OCI-M2 (cell line): Measurements from ENCODE around the gene NDUFS8.

Experiments
- DNase-seq: peaks from one replicate; lab custom pipeline; 2025; ENCODE audit not compliant: unreplicated experiment; lab: John Stamatoyannopoulos, UW

Gene NDUFS8

DNA sequence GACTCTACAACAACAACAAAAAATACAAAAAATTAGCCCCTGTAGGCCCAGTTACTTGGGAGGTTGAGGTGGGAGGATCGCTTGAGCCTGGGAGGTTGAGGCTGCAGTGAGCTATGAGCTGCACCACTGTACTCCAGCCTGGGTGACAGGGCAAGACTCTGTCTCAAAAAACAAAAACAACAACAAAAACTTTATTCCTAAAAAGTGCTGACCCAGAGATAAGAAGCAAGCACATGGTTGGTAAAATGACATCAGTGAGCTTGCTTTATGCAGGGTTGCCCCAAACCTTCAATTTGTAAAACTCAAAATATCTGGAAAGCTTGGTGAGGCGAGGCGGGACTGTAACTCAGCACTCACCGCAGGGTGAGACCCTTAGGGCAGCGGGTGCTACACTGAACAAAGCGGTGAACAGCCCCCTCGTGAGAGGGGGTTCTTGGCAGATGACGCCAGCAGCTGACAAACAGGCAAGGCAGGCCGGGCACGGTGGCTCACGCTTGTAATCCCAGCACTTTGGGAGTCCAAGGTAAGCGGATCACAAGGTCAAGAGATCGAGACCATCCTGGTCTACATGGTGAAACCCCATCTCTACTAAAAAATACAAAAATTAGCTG is 4.9 kb downstream of the NDUFS8 start:
- no peak for DNase-seq

DNA sequence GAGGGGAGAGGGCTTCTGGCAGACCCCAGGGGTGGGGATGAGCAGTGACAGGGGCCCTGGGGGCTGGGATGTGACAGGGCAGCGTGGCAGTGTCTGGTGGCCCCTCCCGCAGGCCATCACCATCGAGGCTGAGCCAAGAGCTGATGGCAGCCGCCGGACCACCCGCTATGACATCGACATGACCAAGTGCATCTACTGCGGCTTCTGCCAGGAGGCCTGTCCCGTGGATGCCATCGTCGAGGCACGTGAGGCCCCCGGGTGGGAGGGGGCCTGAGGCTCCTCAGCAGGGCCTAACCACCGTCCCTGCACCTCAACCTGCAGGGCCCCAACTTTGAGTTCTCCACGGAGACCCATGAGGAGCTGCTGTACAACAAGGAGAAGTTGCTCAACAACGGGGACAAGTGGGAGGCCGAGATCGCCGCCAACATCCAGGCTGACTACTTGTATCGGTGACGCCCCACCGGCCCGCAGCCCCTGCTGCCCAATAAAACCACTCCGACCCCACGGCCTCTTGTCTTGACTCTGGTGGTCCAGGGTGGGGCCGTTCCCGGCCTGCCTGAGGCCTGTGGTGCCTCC is 5.7 kb downstream of the NDUFS8 start:
- no peak for DNase-seq

DNA sequence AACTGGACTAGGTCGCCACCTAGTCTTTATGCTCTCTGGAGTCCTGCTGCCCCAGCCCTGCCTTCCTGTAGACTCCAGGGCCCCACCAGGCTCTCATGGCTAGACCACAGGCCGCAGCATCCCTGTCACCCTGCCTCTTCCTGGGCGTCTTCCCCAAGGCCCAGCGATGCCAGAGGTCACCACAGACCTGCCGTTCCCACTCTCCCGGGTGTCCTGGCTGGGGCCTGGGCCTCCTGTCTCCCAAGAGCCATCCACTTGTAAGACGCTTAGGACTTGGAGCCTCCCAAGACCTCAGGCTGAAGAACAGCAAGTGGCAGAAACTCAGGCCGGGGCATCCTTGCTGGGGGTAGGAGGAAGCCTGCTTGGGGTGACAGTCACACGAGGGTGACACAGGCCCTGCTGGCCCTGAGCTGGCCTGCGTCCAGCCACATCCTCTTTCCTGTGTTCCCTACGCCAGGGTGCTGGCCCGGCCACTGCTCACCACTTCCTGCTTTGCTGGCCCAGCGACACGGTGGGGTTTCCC is 6.3 kb downstream of the NDUFS8 start:
- DNase-seq = no peak

DNA sequence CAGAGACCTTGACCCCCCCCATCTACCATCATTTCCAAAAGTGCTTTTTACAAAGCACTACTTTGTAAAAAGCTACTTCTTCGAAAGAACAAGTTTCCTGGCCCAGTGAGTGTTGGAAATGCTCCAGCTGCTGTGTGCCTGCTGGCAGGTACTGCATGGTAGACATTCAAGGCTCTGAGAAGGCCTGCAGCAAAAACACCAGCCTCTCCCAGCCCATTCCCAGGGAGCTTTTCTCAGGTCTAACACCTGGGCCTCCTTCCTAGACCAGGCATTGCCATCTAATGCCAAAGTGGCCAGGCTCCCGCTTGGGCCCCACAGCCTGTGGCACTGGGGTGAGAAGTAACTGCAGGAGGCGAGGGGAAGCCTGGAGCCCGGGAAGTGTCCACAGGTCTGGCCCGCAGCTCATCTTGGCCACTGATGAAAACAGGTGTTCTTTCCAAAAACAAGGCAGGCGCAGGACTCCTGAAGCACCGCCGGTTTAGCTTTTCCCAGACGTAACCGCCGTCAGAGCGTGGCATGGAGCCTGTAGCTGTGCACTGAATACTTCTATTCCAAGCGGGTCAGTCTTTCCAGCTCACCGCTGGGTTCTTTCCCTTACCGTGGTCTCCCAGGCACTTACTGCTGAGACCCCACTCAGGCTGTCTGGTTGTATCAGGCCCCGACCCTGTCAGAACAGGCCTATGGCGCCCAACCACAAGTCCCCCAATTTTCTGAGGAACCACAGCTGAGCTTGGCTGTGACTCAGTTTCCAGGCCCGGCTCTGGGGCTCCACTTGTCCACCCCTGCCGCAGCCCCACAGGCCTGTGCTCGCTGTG is 7.1 kb downstream of the NDUFS8 start:
- no peak for DNase-seq

DNA sequence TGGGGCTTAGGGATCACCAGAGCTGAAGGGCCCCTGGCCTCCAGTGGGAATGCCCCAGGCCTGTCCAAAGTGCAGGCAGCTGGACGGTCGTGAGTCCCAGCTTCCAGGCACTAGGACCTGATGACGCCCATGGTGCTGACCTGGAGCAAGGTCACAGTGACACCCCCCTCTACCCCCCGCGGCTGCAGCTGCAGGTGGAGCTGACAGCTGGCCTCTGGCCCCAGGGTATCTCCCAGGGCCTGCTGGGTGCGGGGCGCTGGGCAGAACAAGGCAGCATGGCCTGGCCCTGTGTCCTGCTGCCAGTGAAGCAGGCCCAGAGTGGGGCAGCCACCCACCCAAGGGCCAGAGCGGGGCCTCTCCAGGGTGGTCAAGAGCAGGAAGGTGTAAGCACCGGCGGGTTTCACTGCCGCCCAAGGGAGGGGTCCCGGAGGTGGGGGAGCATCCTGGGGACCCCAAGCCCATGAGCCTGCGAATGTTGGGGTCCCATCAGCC is 7.8 kb downstream of the NDUFS8 start:
- DNase-seq = no peak

DNA sequence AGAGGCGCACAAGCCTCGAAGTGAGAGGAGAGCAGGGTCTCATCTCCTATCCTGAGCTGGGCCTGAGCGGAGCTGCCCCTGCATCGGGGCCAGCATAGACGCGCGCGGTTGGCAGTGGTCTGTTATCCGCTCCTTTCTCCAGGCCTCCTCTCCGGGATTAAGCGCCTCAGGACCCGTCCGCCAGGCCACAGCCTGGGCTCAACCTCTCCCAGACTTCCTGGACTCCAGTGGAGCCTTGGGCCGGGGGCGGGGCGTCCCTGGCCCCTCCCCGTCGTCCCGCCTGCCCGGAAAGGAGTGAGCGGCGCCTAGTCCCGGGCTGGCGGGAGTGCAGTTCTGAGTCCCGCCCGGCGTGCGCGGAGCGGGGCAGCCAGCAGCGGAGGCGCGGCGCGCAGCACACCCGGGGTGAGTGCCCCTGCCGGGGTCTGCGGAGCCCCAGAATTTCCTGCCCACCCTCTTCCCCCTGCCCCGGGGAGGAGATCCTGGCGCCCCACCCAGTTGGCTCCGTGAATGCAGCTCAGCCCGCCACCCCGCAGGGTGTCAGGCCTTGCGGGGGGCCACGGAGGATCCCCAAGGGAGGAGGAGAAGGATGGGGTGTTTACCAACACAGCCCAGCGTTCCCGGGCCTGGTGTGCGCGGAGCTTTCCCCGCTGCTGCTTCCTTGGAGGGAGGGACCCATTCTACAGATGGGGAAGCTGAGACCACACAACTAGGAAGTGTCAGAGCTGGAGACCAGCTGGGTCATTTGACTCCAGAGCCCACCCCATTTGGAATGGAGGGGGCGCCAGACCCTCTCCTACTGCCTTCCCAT is 8.4 kb downstream of the NDUFS8 start, which contains the start of gene TCIRG1:
Gene TCIRG1, plus strand, starts transcription at position 308 of the 808 bp plus-strand sequence. CDS start 2,247 bp downstream, outside the sequence.
- no peak for DNase-seq

DNA sequence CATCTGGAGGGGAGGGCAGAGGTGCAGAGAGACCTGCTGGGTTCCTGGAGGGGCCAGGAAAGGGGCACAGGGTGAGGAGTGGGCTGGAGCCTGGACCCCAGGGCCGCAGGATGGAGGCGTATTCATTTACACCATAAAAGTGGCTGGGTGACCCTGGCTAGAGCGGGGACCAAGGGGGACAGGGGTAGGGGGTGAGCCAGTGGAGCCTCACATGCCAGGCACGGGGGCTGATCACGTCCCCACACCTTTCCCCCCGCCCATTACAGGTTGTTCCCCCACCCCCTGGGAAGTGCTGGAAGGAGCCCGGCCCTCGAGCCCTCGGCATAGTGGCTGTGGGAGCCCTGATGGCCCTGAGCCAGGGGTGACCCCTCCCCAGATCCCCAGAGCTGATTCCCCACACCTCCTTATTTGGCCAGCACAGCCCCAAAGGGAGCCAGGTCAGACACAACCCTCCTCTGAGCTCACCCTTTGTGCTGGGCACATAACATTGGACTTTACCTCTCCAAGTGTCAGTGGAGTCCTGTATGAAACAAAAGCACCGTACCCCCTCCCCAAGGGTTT is 9.1 kb downstream of the NDUFS8 start:
- no peak for DNase-seq

DNA sequence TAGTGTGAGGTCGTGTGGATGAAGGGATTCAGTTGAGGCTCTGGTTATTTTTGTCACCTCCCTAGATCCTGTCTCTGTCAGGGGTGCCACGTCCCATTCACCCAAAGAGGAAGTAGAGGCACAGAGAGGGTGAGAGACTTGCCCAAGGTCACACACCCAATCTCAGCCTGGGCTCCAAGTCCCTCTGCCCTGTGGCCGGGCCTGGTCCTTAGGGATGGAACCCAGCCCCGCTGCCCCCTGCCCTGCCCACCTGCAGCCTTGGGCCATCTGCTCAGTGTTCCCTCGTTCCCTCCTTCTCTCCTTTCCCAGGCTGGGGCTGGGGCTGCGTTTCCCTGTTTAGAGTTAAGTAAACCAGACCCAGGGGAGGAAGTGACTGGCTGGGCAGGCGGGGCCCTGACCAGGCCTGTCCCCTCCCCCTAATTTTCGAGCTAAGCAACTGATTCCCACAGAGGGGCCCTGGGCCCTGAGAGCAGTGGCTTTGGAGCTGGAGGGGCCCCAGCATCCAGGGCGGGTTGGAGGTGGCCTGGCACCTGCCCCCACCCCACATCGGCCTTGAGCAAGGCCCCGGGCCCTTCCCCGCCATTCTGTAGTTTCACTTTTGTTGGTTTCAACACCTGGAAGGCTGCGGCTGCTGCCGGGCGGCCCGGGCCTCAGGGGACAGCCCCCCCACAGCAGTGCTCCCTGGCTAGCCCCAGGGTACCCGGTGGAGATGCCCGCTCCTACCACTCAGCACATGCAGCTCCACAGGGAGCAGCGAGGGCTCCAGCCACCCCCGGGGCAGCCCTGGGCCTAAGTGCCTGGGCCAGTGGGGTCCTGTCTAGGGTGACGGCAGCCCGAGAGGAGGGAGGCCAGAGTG is 9.8 kb downstream of the NDUFS8 start:
- DNase-seq = no peak

DNA sequence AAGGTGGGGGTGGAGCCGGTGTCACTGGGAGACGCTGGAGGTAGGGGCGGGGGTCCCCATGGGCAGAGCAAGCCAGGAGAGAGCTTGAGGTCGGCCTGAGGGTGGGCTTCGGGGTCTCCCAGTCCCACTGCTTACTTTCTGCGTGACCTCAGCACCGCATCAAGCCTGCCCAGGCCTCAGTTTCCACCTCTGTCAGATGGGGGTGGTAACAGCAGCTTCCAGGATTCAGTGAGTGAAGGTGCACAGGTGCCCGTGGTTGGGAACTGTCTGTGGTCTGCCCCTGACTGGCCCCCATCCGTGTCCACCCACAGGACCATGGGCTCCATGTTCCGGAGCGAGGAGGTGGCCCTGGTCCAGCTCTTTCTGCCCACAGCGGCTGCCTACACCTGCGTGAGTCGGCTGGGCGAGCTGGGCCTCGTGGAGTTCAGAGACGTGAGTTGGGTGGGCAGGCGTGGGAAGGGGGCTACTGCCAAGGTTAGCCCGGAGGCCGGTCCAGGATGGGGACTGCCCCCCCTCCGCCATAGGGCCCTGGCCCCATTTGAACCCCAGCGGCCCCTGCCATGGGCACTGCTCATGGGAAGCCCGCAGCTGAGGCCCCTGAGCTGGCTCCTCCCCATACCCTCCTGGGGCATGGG is 10.6 kb downstream of the NDUFS8 start:
- no peak for DNase-seq

DNA sequence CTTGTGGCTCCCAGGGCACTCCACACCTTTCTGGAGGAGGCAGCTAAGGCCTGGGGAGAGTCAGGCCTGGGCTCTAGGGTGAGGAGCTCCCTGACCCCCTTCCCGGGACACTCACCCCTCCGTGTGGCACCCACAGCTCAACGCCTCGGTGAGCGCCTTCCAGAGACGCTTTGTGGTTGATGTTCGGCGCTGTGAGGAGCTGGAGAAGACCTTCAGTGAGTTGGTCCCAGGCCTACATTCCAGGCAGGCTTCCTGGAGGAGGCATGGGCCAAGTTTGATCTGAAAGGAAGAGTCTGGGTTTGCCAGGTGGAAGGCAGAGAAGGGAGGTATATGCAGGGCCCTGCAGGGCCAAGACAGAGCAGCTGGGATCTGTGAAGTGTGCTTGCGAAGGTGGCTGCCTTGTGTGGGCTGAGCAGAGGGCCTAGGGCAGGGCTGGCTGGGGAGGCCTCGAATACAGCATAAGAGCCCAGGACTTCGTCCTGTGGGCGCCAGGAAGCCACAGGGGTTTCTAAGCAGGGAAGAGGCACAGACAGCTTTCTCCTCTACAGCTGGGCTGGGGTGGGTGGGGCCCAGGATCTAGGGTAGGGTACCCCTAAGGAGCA is 11.2 kb downstream of the NDUFS8 start:
- DNase-seq = no peak

DNA sequence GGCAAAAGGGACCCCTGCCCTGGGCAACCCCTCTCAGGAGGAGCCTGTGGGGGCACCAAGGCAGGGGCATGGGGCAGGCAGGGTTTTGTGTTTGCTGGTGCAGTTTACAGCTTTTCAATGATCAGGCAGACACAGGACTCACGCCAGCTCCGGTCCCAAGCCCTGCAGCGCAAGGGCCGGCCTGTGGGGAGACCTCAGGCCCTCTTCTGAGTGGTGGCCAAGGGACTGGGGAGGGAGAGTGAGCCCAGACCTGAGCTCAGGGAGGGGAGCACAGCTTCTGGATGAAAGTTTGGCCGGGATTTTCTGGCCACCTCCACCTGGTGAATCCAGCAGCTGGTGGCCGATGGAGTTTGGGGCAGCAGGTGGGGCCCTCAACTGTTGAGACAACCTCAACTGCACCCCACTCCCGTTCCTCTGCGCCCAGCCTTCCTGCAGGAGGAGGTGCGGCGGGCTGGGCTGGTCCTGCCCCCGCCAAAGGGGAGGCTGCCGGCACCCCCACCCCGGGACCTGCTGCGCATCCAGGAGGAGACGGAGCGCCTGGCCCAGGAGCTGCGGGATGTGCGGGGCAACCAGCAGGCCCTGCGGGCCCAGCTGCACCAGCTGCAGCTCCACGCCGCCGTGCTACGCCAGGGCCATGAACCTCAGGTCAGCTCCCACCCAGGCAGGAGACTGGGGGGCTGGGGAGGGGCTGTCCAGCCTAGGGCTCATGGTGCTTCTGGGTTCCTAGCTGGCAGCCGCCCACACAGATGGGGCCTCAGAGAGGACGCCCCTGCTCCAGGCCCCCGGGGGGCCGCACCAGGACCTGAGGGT is 11.9 kb downstream of the NDUFS8 start:
- no peak for DNase-seq

DNA sequence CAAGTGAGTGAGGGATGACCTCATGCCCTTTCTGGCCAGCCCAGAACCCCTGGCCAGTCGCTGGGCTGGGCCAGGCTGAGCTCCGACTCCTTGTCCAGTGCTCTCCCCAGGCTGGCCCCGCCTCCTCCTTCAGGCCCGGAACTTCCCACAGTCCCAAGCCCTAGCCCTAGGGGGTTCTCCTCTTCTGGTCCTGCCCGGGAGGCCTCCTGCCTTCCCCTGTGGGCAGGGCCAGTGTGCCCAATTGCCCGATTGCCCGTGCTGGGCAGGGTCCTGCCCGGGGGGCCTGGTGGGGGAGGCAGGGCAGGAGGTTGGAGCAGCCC is 12.5 kb downstream of the NDUFS8 start:
- DNase-seq = no peak

DNA sequence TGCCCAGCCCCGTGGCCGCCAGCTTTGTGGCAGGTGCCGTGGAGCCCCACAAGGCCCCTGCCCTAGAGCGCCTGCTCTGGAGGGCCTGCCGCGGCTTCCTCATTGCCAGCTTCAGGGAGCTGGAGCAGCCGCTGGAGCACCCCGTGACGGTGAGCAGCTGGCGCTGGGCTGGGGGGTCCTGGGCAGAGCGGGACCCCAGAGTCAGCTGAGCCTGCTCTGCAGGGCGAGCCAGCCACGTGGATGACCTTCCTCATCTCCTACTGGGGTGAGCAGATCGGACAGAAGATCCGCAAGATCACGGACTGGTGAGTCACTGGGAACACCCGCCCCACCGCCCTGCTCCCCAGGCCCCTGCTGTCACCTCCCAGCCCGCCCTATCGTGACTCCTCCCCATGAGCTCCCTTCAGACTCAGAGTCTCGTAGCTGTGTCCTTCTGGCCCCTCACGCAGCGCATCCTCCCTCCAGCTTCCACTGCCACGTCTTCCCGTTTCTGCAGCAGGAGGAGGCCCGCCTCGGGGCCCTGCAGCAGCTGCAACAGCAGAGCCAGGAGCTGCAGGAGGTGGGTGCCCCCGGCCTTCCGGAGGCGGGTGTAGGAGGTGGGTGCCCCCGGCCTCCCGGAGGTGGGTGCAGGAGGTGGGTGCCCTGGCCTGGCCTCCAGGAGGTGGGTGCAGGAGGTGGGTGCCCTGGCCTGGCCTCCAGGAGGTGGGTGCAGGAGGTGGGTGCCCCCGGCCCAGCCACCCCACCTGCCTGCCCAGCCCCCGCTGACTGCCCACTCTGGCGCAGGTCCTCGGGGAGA is 13.1 kb downstream of the NDUFS8 start:
- no peak for DNase-seq

DNA sequence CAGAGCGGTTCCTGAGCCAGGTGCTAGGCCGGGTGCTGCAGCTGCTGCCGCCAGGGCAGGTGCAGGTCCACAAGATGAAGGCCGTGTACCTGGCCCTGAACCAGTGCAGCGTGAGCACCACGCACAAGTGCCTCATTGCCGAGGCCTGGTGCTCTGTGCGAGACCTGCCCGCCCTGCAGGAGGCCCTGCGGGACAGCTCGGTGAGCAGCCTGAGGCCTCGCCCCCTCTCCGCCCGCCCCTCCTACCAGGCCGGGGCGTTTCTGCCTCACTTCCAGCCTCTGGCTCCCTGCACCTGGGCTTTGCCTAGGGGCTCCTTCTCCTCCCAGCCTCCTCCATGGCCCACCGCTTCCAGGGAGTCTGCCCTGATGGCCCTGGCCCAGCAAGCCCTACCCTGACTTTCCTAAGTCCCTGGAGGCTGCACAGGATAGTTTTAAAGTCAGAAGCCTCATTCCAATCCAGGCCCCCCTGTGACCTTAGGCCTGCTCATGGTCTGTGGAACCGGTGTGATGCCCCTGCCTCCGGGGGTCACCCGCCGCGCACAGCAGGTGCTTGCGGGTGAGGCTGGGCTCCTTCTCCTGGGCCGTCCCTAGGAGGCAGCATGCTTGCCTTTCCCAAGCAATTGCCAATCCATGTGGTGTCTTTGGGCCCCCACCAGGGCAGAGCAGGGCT is 13.8 kb downstream of the NDUFS8 start:
- no peak for DNase-seq

DNA sequence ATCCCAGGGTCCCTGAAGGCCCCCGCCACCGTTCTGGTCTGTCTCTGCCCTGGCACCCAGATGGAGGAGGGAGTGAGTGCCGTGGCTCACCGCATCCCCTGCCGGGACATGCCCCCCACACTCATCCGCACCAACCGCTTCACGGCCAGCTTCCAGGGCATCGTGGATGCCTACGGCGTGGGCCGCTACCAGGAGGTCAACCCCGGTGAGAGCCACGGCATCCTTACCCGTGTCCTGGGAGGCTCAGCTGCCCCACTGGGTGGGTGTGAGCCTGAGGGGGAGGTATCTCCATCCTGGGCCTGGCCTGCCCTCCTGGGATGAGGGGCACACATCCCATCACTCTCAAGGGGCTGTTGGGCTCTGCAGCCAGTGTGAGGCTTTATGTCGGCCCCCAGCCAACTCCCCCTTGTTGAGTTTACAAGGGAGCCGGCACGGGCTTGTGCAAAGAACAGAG is 14.4 kb downstream of the NDUFS8 start:
- DNase-seq = no peak

DNA sequence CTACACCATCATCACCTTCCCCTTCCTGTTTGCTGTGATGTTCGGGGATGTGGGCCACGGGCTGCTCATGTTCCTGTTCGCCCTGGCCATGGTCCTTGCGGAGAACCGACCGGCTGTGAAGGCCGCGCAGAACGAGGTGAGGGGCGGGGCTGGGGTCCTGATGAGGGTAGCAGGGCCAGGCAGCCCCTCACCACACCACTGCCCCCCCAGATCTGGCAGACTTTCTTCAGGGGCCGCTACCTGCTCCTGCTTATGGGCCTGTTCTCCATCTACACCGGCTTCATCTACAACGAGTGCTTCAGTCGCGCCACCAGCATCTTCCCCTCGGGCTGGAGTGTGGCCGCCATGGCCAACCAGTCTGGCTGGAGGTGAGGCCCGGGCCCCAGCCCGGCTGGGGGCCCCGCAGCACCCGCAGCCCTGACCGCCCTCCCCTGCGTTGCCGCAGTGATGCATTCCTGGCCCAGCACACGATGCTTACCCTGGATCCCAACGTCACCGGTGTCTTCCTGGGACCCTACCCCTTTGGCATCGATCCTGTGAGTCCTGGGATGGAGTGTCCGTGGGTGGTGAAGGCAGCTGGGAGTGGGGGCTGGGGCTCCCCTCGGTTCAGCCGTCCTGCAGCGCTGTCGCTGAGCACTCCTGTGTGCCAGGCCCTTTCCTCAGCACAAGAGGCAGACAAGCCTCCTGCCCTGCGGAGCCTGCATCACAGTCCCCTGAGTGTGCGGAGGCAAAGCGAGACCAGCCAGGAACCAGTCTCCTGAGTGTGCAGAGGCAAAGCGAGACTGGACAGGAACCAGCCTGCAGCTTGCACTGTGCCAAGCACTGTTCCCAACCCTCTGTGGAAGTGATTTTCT is 17.2 kb downstream of the NDUFS8 start:
- no peak for DNase-seq
